ENCODE data around the gene COL9A3. TPM values are rescaled to one million over a fixed set of nuclear protein-coding genes. Genes with fewer than 3 reads are reported as not detected.

The COL9A3 gene
- total RNA-seq, 1 experiment from 2014 or later: 150 TPM

- Histone ChIP-seq H2AFZ (ENCODE audit: low read length) (no peak overlapping the region), H3K27ac (ENCODE audit: insufficient read length, low read depth, low read length) (no peak overlapping the region), H4K20me1 (ENCODE audit: control insufficient read depth, insufficient read depth, insufficient read length) (no peaks in the 10 kb centered on the region), H3K14ac (ENCODE audit: insufficient read depth, low read length) (peak overlapping the region; percentile 42; the same call in 1 of the 2 replicates), H2BK120ac (ENCODE audit: low read depth, low read length, poor library complexity, severe bottlenecking) (no peak overlapping the region), H3K4me2 (ENCODE audit: insufficient read depth, insufficient read length, low read length) (peak overlapping the region; percentile 35), H2BK15ac (ENCODE audit: low read depth, low read length) (no peak overlapping the region), H3K79me1 (ENCODE audit: insufficient read depth, low read depth, low read length, poor library complexity, severe bottlenecking) (no peaks in the 10 kb centered on the region), H3K79me2 (ENCODE audit: insufficient read depth, low read length) (no peaks in the 10 kb centered on the region), H4K8ac (replicated peaks; ENCODE audit: insufficient read length, low read depth, low read length) (no peak overlapping the region), H3K23ac (ENCODE audit: insufficient read length, low read depth, low read length) (no peak overlapping the region), H3K27me3 (ENCODE audit: insufficient read depth, low read length) (no peaks in the 10 kb centered on the region), H2BK20ac (ENCODE audit: low read depth, low read length, poor library complexity, severe bottlenecking) (no peak overlapping the region), H2BK12ac (ENCODE audit: insufficient read length, low read depth, low read length) (no peak overlapping the region), H3K9me3 (ENCODE audit: control insufficient read depth, low read depth, low read length) (no peaks in the 10 kb centered on the region), H4K5ac (ENCODE audit: insufficient read length, low read depth, low read length) (no peak overlapping the region), H3K18ac (ENCODE audit: insufficient read length, low read depth, low read length) (peak overlapping the region; percentile 68), H3K56ac (ENCODE audit: insufficient read length, low read depth, low read length) (no peak overlapping the region), H3K9ac (ENCODE audit: extremely low read depth, insufficient read length, low read length) (no peak overlapping the region), H2AK5ac (ENCODE audit: insufficient read length, low read length) (no peak overlapping the region), H2BK5ac (ENCODE audit: insufficient read length, low read length) (no peak overlapping the region), H4K91ac (ENCODE audit: insufficient read length, low read depth, low read length) (no peak overlapping the region), H3T11ph (ENCODE audit: low read length) (no peak overlapping the region), H3K4me1 (ENCODE audit: insufficient read depth, low read length) (no peaks in the 10 kb centered on the region), H3K23me2 (ENCODE audit: insufficient read length, low read depth, low read length, poor library complexity, severe bottlenecking) (peaks cover 16% of the 10 kb centered on the region), H3K4ac (ENCODE audit: low read depth, low read length) (no peak overlapping the region)
- peaks cover 5% of the 10 kb centered on the region for H3K27me3 Mint-ChIP-seq (ENCODE audit: low read depth)
- peak overlapping the region; percentile 84 to 94 (median 90); a peak in 5 of 7 replicates for H3K27ac Mint-ChIP-seq
- peak; percentile 81 for DNase-seq
- TF ChIP-seq, protein P1, sequence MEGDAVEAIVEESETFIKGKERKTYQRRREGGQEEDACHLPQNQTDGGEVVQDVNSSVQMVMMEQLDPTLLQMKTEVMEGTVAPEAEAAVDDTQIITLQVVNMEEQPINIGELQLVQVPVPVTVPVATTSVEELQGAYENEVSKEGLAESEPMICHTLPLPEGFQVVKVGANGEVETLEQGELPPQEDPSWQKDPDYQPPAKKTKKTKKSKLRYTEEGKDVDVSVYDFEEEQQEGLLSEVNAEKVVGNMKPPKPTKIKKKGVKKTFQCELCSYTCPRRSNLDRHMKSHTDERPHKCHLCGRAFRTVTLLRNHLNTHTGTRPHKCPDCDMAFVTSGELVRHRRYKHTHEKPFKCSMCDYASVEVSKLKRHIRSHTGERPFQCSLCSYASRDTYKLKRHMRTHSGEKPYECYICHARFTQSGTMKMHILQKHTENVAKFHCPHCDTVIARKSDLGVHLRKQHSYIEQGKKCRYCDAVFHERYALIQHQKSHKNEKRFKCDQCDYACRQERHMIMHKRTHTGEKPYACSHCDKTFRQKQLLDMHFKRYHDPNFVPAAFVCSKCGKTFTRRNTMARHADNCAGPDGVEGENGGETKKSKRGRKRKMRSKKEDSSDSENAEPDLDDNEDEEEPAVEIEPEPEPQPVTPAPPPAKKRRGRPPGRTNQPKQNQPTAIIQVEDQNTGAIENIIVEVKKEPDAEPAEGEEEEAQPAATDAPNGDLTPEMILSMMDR (conservative IDR thresholded peaks at IDR 0.05): no peak
- H3K4me3 Mint-ChIP-seq: peak overlapping the region; percentile 64 to 77
- peaks cover 13 to 14% of the 10 kb centered on the region in 2 experiments for H3K4me1 Mint-ChIP-seq
- WGBS (ENCODE audit: extremely low coverage, insufficient read length, low lambda C conversion rate): no CpG with 5 or more reads among the region's 24 CpGs
- H3K9me3 Mint-ChIP-seq: no peaks in the 10 kb centered on the region
- H3K36me3 Mint-ChIP-seq (ENCODE audit: insufficient read depth in 1 of 3, low read depth in 3 of 3): peaks cover 0 to 13% (median 13%) of the 10 kb centered on the region in 3 experiments; a peak in 5 of 7 replicates
These were observed 1.5 kb upstream of the COL9A3 start for GRCh38 chr20:62815066-62815991.

All from H9 (cell line).